ENCODE measurements around the gene PIP5K1A. TPM values are rescaled to one million over a fixed set of nuclear protein-coding genes. Genes with fewer than 3 reads are reported as not detected.

Gene PIP5K1A
- total and polyA plus RNA-seq, 9 of the 15 experiments (the other 6 are each of a cell fraction or from before 2014, with no cell fraction given): 1.9 to 42.4 (median 18.8) TPM

GRCh38 chr1:151238467-151238739, 40.1 kb downstream of the PIP5K1A start:
- H3K27me3 ChIP-seq (ENCODE audit: control insufficient read depth in 2 of 2, insufficient read depth in 2 of 2, low read length in 2 of 2): no peaks in the 10 kb centered on the region
- in situ Hi-C loops (cut with MboI): no loop called here
- H3K4me3 ChIP-seq: no peak overlapping the region
- CTCF ChIA-PET (ENCODE audit: low intra/inter-chr PET ratio): no interaction called here
- H3K79me2 ChIP-seq (ENCODE audit: control insufficient read depth, insufficient read depth, low read length): no peaks in the 10 kb centered on the region
- H3K4me2 ChIP-seq (ENCODE audit: insufficient read depth, low read length): no peak overlapping the region
- DNase-seq (ENCODE audit: extremely low read depth in 1 of 4, low spot score in 3 of 4) (no peak), FAIRE-seq (no peak), ATAC-seq (no peak)
- H3K9me1 ChIP-seq (ENCODE audit: control insufficient read depth, insufficient read depth, low read length): no peaks in the 10 kb centered on the region
- H3K9me3 ChIP-seq (replicated peaks; ENCODE audit: control insufficient read depth, insufficient read depth, low read depth, low read length): no peaks in the 10 kb centered on the region; the same call in 1 of the 2 replicates
- H3K9ac ChIP-seq (ENCODE audit: insufficient read depth in 1 of 2, low read depth in 2 of 2, low read length in 2 of 2): no peak overlapping the region
- H3K4me1 ChIP-seq (replicated peaks in 1 of 2; ENCODE audit: control insufficient read depth in 2 of 2, insufficient read depth in 2 of 2, low read length in 2 of 2): no peaks in the 10 kb centered on the region; a peak in 1 of 5 replicates
- H3K27ac ChIP-seq (ENCODE audit: extremely low read depth, low read depth, low read length): no peak overlapping the region
- POLR2A ChIA-PET: no interaction called here
- no peaks in the 10 kb centered on the region for H4K20me1 ChIP-seq (replicated peaks; ENCODE audit: control insufficient read depth, insufficient read depth, low read length)
- no peak for TF ChIP-seq ZNF384 (IDR thresholded peaks at IDR 0.05; ENCODE audit: low read depth, low read length)
- TF ChIP-seq ZNF134 (CRISPR knock-in tag; conservative IDR thresholded peaks at IDR 0.05): no peak
- TF ChIP-seq MBD2 (IDR thresholded peaks at IDR 0.05; ENCODE audit: borderline replicate concordance, low read depth): no peak
- TF ChIP-seq ZNF124 (CRISPR knock-in tag; IDR thresholded peaks at IDR 0.05): no peak
- no peak for TF ChIP-seq ZNF512 (tag; IDR thresholded peaks at IDR 0.05)
- no peak for TF ChIP-seq ZNF436 (CRISPR knock-in tag; IDR thresholded peaks at IDR 0.05)
- TF ChIP-seq ZNF165 (CRISPR knock-in tag; IDR thresholded peaks at IDR 0.05; ENCODE audit: borderline replicate concordance): no peak
- TF ChIP-seq EP300 (IDR thresholded peaks at IDR 0.05; ENCODE audit: low read length): no peak
- TF ChIP-seq RFX1 (IDR thresholded peaks at IDR 0.05): no peak
- TF ChIP-seq TCFL5 (CRISPR knock-in tag; conservative IDR thresholded peaks at IDR 0.05): no peak
- TF ChIP-seq BDP1 (IDR thresholded peaks at IDR 0.05; ENCODE audit: insufficient read depth, insufficient read length): no peak
- H2AFZ ChIP-seq (ENCODE audit: low read depth, low read length): no peak overlapping the region
- H3K36me3 ChIP-seq (ENCODE audit: control insufficient read depth, insufficient read depth, low read length): peaks cover 78% of the 10 kb centered on the region; the same call in 2 of the 3 replicates
- BruUV-seq (replicated peaks): no TSS peak
- intact Hi-C loops (cut with micrococcal nuclease): no loop called here
- WGBS (ENCODE audit: insufficient coverage, low coverage, missing lambda C conversion rate): 30% methylated on average over 1 of the region's 1 CpG

Data from K562 (cell line).